ENCODE results near the gene RPL39. TPM values are rescaled to one million over a fixed set of nuclear protein-coding genes. Genes with fewer than 3 reads are reported as not detected.
"Not testable (repeated sequence)": the region's sequence is repeated elsewhere in the genome, so short reads cannot be mapped to it uniquely, and the experiment has no call there.

The RPL39 gene
- total RNA-seq, result 513 TPM

DNA sequence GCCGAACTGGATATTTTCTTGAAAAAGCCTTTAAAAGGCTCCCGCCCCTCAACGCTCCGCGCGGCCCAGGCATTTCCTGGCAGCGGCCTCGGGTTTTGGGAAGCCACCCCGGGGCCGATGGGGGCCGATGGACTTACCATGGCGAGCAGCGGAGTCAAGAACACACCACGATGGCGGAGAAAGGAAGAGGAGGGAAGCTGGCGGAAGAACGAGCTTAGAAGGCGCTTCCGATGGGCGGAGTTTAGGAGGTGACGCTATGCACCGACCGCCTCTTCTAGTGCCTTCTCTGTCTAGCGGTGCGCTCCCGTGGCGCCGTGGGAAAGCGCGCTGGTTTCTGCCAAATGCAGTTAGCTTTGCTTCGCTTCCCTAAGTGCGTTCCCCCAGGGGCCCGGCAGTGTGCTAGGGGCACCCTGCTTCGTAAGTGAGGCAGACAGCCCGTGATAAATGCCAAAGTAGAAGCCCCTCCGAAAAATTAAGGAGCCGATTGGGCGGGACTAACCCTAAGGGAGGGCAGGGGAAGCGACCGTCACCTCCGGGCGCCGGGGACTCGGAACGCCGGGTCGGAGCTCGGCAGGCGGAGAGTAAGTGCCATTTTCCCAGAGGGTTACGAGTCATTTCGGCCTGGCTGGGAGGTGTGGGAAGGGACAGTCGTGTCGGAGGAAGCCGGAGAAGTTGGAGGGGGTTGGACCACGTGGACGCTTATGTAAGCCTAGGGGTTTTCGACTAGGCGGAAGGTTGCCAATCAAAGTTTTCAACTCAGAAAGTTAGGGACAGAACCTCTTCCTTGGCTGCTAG, at the start of gene RPL39:
Gene RPL39 (minus strand): TSS at position 194 of the 795 bp plus-strand sequence. CDS start 54 bp downstream, at position 140.
- ATAC-seq (peak; percentile 95), DNase-seq (ENCODE audit: low spot score) (peak; percentile 86)

DNA sequence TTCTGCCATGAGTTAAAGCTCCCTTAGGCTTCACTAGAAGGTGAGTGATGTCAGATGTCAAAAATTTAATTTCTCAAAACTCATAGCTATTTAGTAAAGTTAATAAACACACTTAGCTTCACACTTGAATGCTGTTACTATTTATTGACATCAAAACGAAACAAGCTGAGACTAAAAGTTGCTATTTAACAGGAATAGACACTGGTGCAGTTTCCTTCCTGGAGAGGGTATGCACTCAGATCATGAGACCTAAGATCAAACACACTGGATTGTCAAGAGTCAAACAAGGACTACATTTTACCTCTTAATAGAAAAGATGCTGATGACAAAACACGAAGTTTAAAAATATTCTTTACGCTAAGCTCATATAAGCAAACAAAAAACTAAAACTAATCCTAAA, 42.5 kb upstream of the RPL39 start:
- no peak for ATAC-seq
- no peak for DNase-seq (ENCODE audit: low spot score)

DNA sequence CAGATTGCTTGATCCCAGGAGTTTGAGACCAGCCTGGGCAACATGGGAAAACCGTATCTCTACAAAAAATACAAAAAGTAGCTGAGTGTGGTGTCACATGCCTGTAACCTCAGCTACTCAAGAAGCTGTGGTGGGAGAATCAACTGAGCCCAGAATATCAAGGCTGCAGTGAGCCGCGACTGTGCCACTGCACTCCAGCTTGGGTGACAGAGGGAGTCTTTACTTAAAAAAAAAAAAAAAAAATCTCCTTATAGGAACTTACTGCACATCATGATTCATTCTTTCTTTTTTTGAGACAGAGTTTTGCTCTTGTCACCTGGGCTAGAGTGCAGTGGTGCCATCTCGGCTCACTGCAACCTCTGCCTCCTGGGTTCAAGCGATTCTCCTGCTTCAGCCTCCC, 37.0 kb upstream of the RPL39 start:
- DNase-seq (ENCODE audit: low spot score) (no peak), ATAC-seq (no peak)

DNA sequence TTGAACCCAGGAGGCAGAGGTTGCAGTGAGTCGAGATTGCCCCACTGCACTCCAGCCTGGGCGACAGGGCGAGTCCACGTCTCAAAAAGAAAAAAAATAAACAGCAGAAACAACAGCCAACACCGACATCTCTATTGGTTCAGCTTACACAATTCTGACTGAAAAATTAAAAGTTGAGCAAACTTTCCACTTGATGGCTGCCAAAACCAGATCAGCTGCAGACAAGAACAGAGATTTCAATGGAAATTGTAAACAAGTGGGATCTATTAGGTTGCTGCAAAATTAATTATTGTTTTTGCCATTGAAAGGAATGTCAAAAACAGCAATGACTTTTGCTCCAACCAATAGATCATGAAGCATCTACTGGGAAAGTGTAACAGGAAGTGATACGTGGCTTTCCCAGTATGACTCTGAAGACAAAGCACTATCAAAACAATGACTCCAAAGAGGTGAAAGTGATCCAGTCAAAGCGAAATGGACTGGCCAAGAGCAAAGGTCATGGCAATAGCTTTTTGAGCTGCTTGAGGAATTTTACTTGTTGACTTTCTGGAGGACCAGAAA, 35.0 kb upstream of the RPL39 start:
- peak; percentile 57 for DNase-seq (ENCODE audit: low spot score)
- peak; percentile 61 for ATAC-seq

DNA sequence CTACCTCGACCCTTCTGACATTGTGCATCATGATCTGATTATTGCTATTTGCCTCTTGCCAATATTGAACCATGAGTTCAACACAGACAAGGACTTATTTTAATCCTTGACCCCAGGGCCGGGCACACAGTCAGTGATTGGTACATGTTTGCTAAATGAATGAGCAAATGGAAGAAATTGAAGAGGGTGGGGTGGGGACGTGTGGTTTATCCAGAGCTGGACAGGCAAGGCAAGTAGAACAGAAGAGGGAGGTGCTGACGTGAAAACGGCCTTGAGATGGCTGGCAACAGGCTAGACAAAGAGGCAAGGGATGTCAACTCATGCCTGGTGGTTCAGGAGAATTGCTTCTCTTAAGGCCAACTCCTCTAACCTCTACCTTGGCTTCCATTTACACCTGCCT, 32.8 kb upstream of the RPL39 start:
- not testable (repeated sequence) for DNase-seq (ENCODE audit: low spot score)

DNA sequence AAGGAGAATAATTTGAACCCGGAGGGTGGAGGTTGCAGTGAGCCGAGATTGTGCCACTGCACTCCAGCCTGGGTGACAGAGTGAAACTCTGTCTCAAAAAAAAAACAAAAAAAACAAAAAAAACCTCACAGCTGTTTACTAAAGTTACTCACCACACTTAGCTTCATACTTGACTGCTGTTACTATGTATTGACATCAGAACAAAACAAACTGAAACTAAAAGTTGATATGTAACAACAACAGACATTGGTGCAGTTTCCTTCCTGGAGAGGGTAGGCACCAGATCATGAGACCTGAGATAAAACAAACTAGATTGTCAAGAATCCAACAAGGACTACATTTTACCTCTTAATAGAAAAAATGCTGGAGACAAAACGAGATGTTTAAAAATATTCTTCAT, 30.3 kb upstream of the RPL39 start:
- not testable (repeated sequence) for DNase-seq (ENCODE audit: low spot score)

More for the DNA sequence above, 32.8 kb upstream of the RPL39 start:
- ATAC-seq, result peak; percentile 63

DNA sequence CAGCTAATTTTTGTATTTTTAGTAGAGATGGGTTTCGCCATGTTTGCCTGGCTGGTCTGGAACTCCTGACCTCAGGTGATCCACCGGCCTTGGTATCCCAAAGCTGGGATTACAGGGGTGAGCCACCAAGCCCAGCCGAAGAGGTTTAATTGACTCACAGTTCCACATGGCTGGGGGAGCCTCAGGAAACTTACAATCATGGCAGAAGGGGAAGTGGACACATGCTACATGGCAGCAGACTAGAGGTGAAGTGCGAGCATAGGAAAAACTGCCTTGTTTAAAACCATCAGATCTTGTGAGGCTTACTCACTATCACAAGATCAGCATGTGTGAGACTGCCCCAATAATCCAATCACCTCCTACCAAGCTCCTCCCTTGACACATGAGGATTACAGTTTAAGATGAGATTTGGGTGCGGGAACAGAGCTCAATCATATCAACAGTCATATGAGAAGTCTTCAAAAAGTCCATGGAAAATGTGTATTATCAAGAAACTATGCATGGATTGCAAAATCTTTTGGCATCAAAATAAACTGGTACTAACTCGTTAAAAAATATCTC, 25.8 kb upstream of the RPL39 start:
- ATAC-seq, result no peak
- DNase-seq (ENCODE audit: low spot score), result no peak

More for the DNA sequence above, 30.3 kb upstream of the RPL39 start:
- peak; percentile 57 for ATAC-seq

DNA sequence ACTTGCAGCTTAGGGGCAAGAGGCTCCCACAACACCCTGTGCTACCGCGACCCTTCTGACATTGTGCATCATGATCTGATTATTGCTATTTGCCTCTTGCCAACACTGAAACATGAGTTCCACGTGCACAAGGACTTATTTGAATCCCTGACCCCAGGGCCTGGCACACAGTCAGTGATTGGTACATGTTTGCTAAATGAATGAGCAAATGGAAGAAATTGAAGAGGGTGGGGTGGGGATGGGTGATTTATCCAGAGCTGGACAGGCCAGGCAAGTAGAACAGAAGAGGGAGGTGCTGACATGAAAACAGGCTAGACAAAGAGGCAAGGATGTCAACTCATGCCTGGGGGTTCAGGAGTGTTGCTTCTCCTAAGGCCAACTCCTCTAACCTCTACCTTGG, 24.9 kb upstream of the RPL39 start:
- peak; percentile 79 for DNase-seq (ENCODE audit: low spot score)
- peak; percentile 75 for ATAC-seq

DNA sequence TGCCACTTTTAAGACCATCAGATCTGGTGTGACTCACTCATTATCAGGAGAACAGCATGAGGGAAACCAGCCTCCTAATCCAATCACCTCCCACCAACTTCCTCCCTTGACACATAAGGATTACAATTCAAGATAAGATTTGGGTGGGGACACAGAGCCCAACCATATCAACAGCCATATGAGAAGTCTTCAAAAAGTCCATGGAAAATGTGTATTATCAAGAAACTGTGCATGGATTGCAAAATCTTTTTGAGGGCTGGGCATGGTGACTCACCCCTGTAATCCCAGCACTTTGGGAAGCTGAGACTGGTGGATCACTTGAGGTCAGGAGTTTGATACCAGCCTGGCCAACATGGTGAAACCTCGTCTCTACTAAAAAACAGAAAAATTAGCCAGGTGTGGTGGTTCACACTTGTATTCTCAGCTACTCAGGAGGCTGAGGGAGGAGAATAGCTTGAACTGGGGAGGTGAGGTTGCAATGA, 17.8 kb upstream of the RPL39 start:
- ATAC-seq, result no peak

DNA sequence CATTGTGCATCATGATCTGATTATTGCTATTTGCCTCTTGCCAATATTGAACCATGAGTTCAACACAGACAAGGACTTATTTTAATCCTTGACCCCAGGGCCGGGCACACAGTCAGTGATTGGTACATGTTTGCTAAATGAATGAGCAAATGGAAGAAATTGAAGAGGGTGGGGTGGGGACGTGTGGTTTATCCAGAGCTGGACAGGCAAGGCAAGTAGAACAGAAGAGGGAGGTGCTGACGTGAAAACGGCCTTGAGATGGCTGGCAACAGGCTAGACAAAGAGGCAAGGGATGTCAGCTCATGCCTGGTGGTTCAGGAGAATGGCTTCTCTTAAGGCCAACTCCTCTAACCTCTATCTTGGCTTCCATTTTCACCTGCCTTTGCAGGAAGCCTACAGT, 17.0 kb upstream of the RPL39 start:
- DNase-seq (ENCODE audit: low spot score), result not testable (repeated sequence)
- peak; percentile 78 for ATAC-seq

More for the DNA sequence above, 17.8 kb upstream of the RPL39 start:
- DNase-seq (ENCODE audit: low spot score), result no peak

DNA sequence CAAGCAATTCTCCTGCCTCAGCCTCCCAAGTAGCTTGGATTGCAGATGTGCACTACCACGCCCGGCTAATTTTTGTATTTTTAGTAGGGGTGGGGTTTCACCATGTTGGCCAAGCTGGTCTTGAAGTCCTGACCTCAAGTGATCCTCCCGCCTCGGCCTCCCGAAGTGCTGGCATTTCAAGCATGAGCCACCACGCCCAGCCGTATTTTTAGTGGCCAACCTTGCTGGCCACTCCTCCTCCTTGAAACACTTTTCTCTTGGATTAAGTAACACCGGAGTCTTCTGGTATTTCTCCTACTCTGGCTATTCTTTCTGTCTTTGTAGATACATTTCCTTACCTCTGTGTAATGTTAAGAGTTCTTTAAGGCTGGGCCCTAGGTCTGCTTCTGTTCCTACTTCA, 11.1 kb upstream of the RPL39 start:
- DNase-seq (ENCODE audit: low spot score), result no peak
- no peak for ATAC-seq

DNA sequence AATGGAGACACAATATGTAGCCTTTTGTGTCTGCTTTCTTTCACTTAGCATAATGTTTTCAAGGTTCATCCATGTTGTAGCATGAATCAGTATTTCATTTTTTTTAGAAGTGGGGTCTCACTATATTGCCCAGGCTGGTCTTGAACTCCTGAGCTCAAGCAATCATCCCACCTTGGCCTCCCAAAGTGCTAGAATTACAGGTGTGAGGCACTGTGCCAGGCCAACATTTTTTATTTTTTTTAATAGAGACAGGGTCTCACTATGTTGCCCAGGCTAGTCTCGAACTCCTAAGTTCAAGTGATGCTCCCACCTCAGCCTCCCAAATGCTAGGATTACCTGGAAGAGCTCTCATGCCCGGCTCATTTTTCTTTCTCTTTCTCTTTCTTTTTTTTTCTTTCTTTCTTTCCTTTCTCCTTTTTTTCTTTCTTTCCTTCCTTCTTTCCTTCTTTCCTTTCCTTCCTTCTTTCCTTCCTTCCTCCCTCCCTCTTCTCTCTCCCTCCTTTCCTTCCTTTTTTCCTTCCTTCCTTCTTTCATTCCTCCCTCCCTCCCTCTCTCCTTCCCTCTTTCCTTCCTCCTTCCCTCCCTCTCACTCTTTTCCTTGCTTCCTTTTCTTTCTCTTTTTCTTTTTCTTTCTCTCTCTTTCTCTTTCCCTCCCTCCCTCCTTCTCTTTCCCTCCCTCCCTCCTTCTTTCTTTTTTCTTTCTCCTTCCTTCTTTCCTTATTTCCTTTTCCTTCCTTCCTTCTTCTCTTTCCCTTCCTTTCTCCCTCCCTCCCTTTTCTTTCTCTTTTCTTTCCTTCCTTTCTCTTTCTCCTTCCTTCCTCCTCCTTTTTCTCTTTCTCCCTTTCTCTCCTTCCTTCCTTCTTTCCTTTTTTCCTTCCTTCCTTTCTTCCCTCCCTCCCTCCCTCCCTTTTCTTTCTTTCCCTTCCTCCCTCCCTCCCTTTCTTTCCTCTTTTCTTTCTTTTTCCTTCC, 10.1 kb upstream of the RPL39 start:
- ATAC-seq (no peak), DNase-seq (ENCODE audit: low spot score) (no peak)

DNA sequence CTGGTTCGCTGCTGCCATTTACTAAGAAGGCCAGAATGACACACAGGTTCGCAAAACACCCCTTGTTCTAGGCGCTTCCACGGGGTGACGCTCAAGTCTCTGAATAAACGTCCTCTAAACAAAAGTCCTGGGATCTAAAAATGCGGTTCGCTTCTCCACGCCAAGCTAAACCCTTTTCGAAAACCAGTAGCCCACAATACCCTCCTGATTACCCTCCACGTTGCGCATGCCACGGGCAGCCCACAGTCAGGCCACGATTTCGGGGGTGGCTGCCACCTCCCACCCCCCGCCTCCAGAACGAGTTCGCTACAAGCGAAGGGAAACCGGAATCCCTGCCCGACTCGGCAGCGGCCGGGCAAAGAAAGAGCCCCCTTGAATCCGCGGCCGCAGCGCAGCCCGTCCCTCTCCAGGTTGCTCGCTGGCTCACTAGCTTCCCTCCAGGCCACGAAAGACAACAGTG, 423 bp downstream of the RPL39 start:
- DNase-seq (ENCODE audit: low spot score) (no peak), ATAC-seq (peak; percentile 54)

DNA sequence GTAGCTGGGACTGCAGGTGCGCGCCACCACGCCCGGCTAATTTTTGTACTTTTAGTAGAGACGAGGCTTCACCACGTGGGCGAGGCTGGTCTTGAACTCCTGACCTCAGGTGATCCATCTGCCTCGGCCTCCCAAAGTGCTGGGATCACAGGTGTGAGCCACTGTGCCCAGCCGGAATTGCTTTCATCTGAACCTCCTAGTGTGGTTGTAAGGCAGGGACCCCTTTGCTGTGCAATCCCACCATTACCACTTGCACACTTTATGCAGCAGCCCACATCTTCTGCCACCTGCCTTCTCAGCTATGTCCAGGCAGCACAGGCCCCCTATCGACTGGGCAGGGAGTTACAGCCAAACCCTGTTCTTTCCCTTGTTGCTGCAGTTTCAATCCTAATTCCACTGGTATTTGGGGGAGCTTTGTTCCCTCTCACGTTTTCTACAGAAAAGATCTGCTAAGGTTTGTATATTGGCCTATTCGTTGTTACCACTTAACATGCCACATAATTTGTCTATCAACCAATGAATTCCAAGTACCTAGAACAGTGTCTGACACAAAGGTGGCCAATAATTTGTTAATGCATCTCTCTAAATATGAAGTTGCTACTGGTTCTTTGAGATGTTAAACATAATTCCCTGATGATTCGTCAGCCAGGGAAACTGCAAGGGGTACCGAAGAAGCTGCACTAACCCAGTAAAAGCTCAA, 6.5 kb downstream of the RPL39 start:
- DNase-seq (ENCODE audit: low spot score) (no peak), ATAC-seq (peak; percentile 65)

DNA sequence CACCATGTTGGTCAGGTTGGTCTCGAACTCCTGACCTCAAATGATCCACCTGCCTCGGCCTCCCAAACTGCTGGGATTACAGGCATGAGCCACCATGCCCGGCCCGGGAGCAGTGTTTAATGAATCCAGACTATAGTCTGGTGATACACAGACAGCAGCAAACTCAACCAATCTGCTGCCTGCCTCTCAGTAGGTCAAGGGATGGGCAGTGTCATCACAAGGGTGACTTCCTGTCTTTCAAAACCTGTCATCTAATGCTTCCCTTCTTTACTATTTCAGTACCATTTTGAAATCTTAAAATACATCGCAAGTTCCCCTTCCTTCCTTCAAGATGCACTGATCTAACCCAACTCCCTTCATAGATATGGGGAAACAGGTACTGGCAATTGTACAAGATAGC, 8.4 kb downstream of the RPL39 start:
- no peak for DNase-seq (ENCODE audit: low spot score)
- peak; percentile 27 for ATAC-seq

DNA sequence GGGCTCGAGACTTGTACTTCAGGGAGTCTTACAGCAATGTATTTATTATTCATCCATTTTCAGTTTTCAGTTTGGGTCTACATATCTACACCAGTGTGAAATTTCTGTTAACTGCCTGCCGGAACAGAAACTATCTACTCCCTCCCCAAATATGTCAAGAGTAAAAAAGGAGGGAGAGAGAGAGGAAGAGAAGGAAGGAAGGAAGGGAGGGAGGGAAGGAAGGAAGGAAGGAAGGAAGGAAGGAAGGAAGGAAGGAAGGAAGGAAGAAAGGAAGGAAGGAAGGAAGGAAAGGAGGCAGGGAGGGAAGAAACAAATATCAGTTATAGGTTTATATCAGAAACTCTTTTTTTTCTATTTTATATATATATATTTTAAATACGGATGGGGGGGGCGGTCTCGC, 12.6 kb downstream of the RPL39 start:
- no peak for ATAC-seq

DNA sequence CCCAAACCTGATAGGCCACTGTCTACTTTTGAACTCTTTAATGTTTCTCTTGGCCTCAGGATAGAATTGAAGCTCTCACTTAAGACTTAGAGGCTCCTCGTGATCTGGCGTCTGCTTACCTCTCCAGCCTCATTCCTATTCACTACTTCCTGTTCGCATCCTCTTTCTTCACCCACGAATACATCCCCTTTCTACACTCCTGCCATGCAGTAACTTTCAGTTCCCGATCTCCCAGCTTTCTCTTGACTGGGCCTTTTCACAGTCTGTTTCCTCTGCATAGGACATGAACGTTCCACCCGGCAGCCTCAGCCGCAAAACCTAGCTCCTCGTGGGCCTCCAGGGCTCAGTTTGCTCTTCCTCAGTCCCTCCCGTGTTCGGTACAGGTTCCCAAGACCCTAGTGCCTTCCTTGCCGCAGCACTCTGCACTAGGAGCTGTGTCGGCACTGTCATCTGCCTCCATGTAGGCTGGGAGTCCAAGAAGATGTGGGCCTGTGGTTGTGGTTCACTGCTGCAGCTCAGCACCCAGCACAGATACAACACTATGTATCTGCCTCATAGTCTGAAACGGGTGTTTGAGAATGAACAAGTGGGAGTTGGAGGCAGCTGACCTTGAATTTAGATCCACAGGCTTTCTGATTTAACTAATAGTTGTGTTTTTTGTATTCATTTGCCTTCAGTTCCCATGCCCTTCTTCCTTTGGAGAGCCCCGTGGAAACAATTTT, 15.8 kb downstream of the RPL39 start:
- ATAC-seq, result no peak

More for the DNA sequence above, 12.6 kb downstream of the RPL39 start:
- DNase-seq (ENCODE audit: low spot score), result no peak

DNA sequence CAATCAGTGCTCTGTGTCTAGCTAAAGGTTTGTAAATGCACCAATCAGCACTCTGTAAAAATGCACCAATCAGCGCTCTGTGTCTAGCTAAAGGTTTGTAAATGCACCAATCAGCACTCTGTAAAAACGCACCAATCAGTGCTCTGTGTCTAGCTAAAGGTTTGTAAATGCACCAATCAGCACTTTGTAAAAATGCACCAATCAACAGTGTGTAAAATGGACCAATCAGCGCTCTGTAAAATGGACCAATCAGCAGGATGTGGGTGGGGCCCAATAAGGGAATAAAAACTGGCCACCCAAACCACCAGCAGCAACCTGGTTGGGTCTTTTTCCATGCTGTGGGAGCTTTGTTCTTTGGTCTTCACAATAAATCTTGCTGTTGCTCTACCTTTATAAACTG, 22.0 kb downstream of the RPL39 start:
- DNase-seq (ENCODE audit: low spot score); ATAC-seq: not testable (repeated sequence)

More for the DNA sequence above, 15.8 kb downstream of the RPL39 start:
- no peak for DNase-seq (ENCODE audit: low spot score)

DNA sequence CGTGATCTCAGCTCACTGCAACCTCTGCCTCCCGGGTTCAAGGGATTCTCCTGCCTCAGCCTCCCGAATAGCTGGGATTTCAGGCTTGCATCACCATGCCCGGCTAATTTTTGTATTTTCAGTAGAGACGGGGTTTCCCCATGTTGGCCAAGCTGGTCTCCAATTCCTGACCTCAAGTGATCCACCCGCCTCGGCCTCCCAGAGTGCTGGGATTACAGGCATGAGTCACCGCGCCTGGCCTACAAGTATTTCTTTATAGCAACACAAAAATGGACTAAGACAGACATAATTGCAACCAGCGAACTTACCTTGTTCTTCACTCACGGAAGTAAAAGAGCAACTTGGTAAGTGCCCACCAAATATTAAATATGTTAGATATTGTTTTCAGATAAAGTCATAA, 23.0 kb downstream of the RPL39 start:
- not testable (repeated sequence) for DNase-seq (ENCODE audit: low spot score); ATAC-seq

All from left lobe of liver (tissue), 2 donors.